Amniotic epithelial cell (primary cell): Measurements from ENCODE around the gene MYO16.
A peak's percentile ranks its signal among the peaks of the same experiment; 100 is the strongest.

ENCODE experiments used
- DNase-seq: peaks from one replicate; pipeline ENCODE4 v3.0.0-alpha.2; 2010; ENCODE audit warnings: low read depth

The MYO16 gene

DNA sequence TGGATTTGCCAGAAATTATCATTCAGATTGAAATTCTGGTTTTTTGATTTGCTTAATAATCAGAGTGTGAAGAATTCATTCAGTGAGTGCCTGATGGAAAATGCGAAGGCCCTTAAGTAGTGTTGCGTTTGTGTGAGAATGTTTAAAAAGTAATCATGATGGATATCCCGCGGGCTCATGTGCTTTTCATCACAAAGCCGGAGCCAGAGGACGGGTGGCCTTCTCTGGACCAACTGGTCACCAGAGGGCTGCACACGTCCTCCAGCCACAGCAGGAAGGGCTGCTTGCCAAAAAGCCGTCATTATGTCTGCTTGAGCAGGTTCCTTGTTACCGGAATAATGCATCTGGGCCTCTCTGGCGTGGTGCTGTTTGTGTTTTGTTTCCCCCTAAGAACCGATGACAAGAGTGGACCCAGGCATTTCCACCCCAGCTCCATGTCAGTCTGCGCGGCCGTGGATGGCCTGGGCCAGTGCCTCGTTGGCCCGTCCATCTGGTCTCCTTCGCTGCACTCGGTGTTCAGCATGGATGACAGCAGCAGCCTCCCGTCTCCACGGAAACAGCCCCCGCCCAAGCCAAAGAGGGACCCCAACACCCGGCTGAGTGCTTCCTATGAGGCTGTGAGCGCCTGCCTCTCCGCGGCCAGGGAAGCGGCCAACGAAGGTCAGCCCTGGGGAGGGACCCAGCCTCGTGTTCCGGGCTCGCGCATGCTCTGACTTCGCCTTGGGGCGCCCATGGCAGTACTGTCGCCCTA lies 497.7 kb downstream of the MYO16 start:
- no peak for DNase-seq

DNA sequence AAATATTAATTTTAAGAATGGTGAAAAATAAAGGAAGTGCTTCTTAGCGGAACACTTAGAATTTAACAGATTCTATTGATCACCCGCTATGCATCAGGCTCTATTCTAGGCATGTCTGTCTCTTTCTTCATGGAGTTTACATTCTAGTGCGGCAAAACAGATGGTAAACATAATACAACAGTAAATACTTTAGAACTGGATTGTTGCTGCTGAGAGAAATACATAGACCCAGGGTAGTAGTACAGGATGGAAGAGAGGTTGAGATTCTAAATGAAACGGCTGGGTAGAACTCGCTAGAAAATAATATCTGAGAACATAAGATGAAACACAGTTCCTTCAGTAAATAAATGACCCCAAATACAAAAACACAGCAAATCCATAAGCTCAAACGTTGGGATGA lies 498.7 kb downstream of the MYO16 start:
- no peak for DNase-seq

DNA sequence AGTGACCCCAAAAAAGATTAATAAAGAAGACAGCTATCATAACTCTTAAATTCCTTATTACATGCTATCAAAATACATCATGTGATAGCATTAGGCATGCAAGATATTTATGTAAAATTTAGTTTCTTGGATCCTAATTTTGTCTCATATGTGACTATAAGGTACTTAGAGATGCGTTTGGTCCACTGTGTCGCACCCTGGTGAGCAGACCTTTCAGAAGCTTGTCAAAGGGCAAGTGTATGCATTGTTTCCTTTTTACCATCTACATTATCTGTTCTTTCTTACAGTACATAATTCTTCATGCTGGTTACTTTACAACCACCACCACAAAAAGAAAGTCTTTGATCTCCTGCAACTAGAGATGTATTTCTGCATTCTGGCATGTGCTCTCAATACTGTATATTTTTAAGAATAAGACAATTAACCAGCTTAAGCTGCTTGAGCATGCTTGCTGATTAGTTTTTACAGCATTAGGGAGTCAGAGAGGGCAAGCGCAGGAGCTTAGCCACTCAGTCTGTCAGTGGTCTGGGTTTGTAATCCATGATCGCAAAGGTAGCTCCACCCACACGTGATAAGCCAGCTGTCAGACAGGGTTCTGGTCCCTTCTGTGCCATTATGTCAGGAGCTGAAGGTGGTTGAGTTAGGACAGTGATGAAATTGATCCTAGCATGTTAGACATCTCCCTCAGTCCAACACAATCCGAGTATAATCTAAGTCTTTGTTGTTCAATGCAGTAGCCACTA lies 500.9 kb downstream of the MYO16 start:
- DNase-seq: no peak

DNA sequence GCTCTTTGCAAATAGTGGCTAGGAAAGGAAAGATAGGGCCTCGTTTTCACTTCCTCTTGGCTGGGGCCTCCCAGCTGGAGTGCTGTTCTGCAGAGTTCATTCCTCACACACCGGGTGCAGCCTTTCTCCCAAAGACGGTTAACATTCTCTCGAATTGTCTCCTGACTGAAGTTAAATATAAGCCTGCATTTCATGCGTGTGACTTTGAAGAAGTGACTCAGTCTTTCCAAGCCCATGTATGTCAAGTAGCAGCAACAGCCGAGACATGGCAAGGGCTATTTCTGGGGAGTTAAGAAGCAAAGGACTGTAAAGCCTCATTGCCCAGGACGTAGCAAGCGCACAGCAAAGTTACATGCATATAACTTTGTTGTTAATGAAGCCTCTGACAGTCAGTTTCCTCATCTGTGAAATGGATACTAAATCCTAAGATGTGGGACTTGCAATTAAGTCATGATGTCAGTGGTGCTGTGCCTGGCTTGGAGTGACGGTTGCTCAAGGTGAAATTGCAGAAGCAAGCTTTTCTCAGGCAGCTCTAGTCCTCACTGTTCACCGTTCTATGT lies 502.4 kb downstream of the MYO16 start:
- DNase-seq: no peak

DNA sequence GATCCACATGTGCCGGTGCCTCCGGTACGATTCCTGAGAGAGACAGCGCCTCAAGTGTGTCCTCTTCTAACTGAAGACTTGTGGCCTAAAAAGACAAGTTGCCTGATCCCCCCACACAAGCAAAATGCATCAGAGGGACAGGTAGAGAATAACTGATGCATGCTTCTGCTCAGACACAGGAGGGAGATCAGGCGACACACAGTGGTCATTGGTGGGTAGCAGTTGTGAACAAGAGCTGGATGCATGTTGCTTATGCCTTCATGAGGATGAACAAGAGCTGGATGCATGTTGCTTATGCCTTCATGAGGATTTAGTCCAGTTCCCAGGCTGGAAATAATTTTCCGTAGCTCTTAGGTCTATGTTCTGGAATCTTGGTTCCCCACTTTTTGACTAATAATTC lies 505.6 kb downstream of the MYO16 start:
- DNase-seq: no peak

DNA sequence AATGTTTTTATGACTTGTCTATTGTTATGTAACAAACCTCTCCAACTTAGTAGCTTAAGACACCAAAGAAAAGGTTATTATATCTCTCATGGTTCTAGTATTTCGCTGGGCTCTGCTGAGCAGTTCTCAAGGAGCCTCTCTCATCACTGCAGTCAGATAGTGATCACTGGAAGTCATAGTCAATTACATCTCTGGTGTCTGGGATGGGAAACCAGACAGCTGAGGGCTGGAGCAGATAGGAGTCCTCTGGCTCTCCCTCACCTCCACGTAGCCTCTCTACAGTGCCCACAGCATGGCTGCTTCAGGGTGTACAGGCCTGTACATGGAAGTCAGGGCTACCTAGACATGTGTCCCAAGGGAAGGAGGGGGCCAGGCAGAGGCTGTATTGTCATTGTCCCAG lies 507.5 kb downstream of the MYO16 start:
- no peak for DNase-seq

DNA sequence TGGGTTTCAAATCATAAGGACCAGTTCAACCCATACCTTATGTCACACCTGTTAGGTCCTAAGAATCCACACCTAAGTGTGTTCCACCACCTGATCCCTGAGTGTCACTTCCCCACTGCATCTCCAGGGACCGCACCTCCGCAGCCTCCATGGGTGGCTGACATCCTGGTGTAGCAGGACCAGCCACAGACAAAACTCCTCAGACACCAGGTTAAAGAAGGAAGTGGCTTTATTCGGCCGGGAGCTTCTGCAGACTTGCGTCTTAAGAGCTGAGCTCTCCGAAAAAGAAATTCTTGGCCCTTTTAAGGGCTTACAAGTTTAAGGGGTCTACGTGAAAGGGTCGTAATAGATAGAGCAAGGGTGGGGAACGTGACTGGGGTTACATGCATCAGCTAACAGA lies 509.9 kb downstream of the MYO16 start:
- no peak for DNase-seq

DNA sequence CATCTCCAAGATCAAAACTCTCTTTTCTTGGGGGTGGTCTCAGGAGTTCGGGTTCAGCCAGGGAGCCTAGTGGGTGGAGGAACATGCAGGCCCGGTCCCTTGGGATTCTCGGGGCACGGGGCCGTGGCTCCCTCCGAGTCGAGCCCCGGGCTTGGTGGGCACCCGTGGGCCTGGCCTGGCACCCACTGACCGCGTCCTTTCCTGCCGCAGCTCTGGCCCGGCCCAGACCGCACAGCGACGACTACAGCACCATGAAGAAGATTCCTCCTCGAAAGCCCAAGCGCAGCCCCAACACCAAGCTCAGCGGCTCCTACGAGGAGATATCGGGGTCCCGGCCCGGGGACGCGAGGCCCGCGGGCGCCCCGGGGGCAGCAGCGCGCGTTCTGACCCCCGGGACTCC lies 510.6 kb downstream of the MYO16 start:
- DNase-seq: no peak

DNA sequence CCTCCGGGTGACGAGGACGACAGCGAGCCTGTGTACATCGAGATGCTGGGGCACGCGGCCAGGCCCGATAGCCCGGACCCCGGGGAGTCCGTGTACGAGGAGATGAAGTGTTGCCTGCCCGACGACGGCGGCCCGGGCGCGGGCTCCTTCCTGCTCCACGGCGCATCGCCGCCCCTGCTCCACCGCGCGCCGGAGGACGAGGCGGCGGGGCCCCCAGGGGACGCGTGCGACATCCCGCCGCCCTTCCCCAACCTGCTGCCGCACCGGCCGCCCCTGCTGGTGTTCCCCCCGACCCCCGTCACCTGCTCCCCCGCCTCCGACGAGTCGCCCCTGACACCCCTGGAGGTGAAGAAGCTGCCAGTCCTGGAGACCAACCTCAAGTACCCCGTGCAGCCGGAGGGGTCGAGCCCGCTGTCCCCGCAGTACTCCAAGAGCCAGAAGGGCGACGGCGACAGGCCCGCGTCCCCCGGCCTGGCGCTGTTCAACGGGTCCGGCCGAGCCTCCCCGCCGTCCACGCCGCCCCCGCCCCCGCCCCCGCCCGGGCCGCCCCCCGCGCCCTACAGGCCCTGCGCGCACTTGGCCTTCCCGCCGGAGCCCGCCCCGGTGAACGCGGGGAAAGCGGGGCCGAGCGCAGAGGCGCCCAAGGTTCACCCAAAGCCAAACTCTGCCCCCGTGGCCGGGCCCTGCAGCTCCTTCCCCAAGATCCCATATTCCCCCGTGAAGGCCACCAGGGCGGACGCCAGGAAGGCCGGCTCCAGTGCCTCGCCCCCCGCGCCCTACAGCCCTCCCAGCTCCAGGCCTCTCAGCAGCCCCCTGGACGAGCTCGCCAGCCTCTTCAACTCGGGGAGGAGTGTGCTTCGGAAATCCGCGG lies 511.3 kb downstream of the MYO16 start:
- no peak for DNase-seq

DNA sequence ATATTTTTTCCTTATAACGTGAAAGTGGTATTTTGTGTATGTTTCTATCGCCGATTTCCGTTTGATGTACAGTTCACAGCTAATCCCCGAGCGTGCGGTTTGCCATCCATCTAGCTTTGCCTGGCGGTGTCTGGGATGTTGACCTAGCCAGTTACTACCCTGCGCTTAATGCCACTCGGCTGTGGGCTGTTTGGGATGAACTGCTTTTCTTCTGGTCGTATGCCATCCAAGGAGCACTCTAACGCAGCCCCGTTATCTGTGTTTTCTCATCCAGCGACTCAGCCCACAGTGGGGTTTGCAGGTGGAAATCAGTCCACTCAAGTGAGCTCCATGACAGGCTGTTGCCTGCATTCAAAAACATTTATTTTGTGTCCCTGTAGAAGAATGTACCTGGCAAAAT lies 512.3 kb downstream of the MYO16 start:
- no peak for DNase-seq

DNA sequence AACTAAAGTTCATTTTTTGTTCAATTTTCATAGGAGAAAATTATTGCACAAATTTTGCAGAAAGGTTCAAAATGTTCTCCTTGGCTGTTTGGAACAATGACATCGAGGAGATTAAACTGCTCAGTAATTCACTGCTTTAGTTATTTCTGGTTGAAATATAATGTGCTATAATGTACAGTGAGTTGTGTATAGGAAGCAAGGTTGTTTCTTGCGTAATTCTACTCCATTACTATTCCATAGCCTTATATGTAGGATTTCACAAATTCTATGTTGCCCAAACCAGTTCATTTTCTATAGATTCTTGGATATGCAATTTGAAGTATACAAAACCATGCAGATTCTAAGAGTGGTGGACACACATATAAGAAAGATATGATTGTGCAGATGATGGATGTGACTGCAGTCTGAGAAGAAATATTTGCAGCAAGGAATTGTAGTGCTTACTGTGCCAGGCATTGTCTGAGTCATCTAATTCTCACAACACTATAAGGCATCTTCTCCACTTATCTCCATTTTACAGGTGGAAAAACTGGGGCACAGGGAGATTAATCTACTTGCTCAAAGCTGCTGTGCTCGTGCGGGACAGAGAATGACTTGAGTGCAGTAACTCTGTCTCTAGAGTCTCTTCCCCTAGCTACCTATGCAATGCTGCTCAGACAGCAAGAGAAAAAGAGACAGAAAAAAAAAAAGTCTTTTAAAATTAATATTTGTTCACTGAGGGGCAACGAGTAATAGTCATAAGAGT lies 515.5 kb downstream of the MYO16 start:
- DNase-seq: peak; percentile 83

DNA sequence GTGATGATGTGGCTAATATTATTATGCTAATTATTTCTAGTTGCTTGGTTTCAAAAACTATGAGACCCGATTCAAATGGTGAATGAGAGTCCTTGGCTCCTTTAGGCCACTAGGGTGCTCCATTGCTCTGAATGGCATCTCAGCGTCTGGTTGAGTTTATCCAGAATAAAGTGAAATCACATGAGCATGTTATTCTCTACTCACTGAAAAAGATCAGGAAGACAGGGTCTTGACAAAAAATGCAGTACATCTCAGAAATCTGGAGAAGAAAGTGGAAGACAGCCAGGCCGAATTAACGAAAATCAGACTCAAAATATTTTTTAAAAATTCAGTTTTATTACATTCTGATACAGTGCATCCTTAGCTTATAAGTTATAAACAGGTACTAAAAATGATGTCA lies 516.2 kb downstream of the MYO16 start:
- DNase-seq: peak; percentile 88

DNA sequence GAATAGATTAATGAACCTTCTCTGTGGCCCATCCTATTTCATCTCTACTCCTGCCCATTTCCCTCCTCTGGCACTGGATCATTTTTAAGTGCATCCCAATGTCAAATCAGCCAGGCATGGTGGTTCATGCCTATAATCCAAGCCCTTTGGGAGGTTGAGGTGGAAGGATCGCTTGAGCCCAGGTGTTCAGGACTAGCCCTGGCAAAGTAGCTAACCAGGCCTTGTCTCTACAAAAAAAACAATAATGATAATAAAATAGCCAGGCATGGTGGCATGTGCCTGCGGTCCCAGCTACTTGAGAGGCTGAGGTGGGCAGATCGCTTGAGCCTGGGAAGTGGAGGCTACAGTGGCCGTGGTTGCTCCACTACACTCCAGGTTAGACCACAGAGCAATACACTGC lies 517.0 kb downstream of the MYO16 start:
- DNase-seq: no peak

DNA sequence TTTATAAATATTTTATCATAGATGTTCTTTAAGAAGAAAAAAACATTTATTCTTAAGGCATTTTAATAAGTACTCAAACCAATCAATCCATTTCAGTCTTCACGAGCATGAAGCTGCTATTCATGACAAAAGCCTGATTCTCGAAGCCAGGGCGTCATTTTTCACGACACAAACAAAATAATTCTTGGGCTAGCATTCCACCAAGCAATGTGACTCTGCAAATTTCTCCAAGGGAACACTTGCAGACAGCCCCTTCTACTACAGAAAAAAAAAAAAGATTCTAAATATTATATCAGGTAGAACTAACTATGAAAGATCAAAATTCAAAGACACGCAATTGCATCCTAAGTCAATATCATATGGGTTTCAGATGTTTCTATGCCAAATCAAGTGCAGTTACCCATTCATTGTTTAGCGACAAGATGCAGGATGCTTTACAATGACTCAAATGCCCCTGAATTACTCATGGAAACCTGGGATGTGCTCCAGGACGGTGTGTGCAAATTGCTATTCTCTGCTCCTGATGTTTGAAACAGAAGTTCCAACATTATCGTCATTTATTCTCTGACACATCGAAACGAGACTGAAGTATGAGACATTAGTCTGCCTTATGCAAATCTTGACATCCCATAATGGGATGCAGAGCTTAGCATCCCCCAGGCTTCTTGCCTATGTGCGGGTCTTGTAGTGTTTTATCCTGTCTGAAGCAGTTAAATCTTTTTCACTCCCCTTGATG lies 517.7 kb downstream of the MYO16 start:
- DNase-seq: peak; percentile 77

DNA sequence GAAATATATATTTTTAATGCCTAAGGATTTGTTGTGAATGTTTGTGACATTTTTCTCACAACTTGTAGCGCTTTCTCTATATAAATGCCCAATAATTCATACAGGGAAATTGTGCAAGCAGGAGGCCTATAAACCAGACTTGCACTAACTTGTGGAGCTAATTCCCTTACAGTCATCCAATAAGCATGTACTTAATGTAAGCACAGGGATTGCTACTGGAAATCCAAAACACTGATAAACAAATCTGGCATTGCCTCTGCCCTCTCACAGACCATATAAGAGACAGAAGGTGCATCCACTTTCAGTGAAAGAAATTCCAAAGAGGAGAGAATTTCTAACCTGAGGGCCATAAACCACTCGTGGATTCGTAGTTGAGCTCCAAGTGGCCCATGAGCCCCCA lies 518.8 kb downstream of the MYO16 start:
- DNase-seq: peak; percentile 92

DNA sequence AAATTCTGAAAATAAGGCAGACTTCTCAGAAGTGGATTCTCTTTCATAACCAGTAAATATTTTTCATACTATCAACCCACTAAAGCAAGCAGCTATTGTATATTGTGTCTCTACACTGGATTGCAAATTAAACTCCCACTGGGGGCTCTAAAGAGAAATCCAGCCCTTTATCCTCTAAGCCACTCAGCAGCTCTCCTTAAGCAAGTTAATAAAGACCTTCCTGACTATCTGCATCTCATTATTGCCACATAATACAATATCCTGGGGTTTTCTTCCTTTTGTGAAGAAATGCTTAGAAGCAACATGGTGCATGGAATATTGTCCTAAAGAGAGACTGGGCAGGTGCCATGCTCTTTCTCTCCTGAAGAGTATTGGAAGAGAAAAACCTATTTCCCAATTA lies 521.3 kb downstream of the MYO16 start:
- DNase-seq: no peak

DNA sequence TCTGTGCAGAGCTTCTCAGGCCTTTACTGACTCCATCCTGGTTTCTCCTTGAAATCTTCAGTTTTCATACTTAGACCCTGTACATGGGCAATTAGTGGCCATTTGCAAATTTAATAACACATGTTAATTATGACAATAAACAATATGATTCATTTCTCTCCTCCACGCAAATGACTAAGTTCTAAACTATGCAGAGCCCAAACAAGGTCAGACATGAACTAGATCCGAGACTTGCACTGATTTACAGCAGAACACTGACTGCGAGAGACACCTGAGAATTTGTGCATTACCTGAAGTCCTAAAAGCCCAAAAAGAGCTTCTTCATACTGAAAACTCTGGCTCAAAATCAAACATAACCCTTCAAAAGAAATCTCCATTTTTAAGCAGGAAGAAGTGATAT lies 521.8 kb downstream of the MYO16 start:
- peak; percentile 46 for DNase-seq

DNA sequence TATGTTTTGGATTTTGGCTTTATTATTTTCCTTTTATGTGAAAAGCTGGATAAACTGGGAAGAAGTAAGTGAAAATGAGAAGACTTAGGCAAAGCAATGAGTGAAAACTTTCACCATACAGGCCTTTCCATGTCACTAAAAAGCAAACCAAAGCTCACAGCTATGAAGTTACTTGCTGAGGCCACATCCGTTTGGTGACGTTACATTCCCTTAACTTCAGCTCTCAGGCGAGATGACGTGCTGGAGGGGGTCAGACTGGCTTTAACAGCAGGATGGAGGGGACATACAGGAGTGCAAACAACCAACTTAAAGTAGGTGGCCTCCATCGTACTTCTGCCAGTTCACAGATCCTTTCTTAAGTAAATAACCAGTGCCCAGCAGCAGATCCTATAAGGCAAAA lies 522.3 kb downstream of the MYO16 start:
- DNase-seq: no peak

DNA sequence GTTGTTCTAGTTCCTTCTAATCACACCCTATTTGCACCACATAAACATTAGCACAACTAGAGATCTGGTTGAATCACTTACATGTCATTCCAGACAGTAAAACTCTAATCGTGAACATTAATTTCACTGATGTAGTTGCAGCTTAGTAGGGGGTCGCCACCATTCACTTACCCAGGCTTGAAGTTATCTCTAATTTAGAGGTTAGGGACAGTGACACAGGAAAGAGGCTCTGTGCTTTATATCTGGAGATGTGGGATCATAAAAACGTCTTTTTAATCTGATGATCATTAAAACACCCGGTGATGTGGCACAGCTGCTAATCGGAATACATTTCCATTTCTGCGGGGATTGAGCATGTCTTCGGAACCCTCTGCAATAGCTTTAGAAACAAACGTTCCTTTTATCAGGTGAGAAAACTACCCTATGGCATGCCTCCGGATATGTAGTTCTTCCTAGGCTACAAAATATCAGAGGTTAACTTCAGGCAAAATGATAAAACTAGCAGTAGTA lies 523.0 kb downstream of the MYO16 start:
- no peak for DNase-seq

DNA sequence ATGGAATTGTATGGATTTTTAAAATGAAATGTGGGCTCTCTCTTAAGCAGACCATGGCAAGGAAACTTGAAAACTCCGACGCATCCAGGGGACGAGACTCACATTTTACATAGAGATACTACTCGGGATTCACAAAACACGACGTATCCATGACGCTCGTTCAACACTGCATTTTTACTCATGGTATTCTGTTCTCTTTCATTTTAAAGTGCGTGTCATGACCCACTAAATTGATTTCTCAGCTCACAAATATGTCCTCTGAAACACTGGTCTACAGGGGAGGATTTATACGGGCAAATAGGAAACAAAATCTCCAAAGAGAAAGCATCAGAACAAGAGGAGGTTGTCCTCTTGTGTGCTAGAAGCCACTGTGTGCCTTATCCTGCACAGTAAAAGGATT lies 523.5 kb downstream of the MYO16 start:
- no peak for DNase-seq

DNA sequence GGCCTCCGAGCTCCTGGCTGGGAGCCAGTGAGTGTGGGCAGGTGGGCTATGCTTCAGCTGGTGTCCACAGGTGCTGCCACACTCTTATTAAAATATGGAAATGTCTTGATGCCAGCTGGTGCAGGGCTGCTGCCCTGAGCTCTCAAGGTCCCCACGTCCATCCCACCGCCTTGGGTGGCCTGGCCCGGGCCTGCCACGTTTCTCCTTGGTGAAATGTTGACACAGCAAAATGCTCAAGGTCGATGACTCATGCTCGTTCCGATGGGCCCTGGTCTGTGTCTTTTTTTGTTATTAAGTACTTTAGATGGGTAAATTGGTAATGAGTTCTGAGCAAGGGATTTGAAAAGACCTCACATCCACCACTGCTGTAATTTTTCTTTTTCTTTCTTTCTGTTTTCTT lies 524.7 kb downstream of the MYO16 start:
- DNase-seq: peak; percentile 77
